GM18502 (cell line): Measurements from ENCODE around the gene IQCE.

Experiments
- ATAC-seq: cut with Tn5 transposase; IDR thresholded peaks from one replicate; pipeline ENCODE4 v1.9.1; 2021; ENCODE audit warnings: mild to moderate bottlenecking; ENCODE audit not compliant: unreplicated experiment, poor library complexity

IQCE gene

DNA sequence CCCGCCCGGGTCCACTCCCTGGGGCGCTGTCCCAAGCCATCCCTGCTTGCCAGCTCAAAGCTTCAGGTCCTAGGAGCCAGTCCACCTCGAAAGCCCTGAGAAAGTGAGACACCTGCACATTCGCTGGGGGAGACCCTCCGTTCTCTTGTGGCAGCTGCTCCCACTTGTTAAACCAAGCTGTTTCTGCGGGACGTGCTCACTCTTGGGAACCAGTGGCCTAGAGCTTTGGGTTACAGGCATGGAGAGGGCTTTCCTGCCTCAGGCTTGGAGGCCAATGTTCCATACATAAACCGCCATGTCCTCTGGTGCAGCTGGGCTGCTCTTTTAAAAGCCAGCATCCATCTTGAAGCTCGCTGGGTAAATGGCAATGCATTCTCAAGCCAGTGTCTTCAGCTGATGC, 53.1 kb downstream of the IQCE start:
- no peak for ATAC-seq

DNA sequence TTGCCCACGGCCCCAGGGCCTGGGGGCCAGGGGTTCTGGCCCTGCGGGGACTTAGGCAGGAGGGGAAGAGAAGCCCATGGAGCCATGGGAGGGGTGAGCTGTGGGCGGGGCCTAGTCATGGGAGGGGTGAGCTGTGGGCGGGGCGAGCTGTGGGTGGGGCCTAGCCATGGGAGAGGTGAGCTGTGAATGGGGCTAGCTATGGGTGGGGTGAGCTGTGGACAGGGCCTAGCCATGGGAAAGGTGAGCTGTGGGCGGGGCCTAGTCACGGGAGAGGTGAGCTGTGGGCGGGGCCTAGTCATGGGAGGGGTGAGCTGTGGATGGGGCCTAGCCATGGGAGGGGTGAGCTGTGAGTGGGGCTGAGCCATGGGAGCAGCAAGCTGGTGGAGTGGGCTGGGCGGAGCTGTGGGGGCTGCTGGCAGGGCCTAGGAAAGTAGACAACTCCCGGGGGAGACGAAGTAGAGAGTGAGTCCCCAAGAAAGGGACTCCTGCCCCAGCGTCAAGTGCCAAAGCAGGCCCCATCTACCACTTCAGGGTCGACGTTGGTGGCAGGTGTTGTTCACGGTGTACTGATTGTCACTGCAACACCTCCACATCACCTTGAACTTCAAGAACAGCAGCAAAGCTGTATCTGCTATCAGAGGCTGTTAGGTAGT, 53.8 kb downstream of the IQCE start:
- ATAC-seq: no peak

- no peak for ATAC-seq
Observed at GRCh38 chr7:2613098-2613930, 54.5 kb downstream of the IQCE start.

GRCh38 chr7:2613931-2614600, 55.3 kb downstream of the IQCE start:
- no peak for ATAC-seq

- no peak for ATAC-seq
Observed at GRCh38 chr7:2614631-2615330, 56.0 kb downstream of the IQCE start.

DNA sequence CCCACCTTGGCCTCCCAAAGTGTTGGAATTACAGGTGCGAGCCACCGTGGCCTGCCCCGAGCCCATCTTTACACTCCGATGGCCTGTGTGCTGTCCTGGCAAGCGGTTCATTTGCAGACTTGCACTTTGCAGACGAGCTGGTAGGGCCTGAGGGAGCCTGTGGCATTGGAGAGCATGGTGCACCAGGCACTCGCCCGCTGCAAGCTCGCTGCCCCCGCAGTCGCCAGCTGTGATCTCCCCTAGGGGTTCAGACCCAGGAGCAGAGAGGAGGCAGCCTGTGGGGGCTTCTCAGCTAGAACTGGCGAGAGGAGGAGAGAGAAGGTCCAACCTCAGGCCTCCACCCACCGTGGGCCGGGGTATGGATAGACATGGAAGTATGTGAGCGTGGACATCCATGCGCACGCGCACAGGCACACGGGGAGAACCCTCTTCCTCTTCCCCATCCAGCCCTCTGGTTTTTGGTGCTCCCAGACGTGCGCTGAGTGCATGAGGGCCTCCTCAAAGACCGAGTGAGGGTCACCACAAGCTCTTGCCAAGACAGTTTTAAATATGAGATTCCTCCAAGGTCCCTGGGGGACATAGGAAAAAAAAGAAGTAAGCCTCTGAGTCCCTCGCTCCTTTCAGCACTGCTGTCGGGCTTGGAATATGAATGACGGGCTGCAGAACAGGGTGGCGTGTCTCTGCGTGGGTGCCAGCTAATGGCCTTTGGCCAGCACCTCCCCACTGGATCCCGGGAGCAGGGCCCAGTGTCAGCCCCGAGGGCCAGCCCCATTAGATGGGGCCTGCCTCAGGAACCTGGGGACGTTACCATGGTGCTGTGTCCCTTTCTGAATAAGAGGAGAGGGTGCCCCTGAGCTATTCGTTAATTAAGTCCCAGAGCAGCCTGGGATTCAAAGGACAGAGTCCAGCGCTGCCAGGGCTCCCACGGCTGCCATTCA, 57.9 kb downstream of the IQCE start:
- ATAC-seq: no peak

DNA sequence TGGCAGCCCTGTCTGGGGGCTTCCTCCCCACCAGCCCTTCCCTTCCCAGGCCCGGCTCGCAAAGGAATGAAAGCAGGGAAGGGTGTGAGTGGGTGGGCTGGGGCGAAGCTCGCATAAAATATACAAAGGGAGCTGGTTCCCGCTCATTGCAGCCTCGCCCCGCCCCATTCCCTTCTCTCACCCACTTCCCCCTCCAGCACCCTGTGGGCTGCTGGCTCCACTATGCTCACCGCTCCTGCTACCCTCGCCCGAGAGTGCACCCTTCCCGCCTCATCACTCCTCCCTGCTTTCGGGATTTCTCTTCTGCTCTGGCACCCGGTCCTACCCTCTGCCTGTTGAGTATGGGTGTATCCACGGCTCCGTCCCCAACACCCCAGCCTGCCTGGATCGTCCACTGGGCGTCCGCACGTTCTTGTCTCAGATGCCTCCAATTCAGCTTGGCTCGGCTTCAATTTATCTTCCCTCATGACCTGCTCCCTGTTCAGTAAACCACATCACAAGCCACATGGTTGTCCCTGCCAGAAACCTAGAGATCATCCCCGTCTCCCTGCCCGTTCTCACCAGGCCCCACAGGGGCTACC, 58.6 kb downstream of the IQCE start:
- no peak for ATAC-seq

DNA sequence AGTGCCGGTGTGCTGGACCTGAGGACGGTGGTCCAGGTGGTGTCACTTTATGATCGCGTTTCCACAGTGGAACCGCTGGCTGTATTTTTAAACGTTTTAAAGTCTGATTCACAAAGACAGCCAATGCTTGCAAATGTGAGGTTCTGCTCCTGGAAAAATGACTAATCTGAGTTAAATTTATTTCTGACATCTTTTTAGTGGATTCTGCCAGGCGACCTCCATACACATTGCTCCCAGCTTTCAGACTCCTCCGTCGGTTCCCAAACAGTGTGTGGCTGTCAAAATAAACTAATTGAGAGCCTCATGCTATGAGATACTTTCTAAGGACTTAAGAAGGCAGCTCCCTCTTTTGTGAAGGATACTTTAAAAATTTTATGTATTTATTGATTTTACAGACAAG, 60.3 kb downstream of the IQCE start:
- ATAC-seq: no peak

GRCh38 chr7:2621061-2621828, 62.5 kb downstream of the IQCE start:
- ATAC-seq: no peak

- no peak for ATAC-seq
Observed at GRCh38 chr7:2621948-2622640, 63.3 kb downstream of the IQCE start.

DNA sequence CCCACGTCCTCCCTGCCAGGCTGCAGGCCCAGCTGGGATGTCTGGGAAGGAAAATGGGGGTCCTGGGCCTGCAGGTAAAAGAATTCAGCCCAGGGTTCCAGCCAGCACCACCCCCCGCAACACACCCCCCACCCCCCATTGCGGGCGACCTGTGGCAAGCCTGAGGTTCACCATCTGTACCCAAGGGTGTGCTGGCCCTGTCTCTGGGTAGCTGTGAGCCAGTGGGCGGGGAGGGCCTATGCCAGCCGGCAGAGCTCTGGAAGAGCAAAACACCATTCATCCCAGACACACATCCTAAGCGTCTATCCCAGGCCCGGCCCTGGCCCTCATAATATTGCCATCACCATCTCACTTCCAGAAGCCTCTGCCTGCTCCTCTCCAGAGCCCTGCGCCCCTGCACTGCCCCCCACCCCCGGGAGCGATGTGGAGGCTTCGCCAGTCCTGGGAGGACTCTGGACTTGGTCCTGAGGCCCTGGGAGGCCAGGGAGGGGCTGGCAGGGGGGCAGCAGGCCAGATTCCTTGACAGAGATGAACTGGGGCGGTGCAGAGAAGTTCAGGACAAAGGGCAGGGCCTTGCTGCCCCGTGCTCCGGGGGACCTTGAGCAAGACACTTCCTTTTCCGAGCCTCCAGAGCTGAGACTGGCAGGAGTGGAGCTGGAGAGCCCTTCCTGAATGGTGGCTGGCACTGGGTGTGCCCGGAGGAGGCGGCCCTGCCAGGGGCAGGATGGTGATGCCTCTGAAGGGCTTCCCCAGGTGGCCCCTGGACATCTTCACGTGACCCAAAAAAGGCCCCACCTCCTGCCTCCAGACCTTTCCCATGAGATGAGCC, 64.3 kb downstream of the IQCE start:
- ATAC-seq: no peak

DNA sequence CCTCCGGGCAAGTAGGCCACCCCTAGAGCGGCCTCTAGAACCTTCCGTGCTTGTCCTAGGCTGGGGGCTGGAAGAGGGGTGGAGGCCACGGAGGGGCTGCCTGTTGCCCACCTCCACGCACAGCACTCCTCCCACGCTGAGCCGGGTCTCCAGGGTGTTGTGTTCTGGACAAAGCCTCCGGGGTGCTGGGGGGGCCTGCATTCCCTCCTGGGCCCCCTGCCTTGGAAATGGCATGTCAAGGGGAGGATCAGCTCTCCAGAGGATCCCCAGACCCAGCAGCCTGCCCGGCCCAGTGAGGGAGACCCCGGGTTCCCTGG, 64.9 kb downstream of the IQCE start:
- ATAC-seq: no peak

DNA sequence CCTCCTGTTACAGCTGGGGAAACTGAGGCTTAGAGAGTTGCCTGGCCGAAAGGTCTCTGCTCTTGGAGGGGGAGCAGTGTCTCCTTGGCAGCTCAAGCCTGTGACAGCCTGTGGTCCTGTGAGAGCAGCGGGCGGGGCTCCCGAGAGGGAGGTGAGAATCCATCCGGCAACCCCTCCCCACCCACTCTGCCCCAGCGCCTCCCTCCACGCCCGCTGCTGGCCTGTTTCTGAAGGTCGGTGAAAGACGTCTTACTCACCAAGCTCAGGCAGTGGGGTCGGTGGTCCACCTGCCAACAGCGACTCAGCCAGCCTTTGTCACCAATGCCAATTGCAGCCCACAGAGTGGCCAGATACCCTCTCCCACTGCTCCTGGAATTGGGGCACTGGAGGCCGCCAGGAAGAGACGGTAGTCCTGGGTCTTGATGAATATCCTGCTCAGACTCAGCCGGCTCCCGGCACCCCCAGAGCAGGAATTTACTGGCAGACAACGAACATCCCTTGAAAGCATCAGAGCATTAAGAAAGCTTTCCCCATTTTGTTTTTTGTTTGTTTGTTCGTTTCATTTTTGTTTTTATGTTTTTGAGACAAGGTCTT, 65.6 kb downstream of the IQCE start:
- ATAC-seq: no peak

GRCh38 chr7:2626498-2627117, 67.8 kb downstream of the IQCE start:
- no peak for ATAC-seq

DNA sequence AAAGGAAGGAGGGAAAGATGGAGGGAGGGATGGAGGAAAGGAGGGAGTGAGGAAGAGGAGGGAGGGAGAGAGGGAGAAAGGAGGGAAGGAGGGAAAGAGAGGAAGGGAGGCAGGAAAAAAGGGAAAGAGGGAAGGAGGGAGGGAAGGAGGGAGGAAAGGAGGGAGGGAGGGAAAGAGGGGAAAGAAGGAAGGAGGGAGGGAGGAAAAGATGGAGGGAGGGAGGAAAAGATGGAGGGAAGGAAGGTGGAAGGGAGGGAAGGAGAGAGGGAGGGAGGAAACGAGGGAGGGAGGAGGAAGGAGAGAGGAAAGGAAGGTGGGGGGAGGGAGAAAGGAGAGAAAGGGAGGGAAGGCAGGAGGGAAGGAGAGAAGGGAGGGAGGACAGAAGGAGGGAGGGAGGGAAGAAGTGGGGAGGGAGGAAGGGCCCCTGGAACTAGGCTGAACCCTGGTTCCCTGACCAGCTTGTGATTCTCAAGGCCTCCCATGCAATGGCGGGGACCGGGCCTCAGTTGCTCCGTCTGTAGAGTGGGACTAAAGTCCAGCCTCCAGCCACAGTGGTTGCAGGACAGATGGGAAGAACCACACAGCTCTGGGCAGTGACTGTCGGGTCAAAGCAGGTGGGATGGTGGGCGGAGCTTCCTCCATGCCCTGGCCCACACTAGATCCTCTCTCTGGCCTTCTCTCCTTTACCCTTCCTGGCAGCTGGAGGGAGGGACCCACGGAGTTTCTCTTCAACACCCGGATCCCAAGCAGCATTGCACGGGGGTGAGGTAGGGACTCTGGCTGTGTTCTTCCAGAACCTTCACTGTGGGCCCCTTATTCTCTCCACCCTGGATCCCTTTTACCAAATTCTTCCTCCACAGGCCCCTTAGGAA, 68.7 kb downstream of the IQCE start:
- ATAC-seq: no peak

GRCh38 chr7:2628130-2628482, 69.3 kb downstream of the IQCE start:
- no peak for ATAC-seq
